CD8-positive, alpha-beta memory T cell (primary cell): ENCODE data around the gene MBD5. TPM values are rescaled to one million over a fixed set of nuclear protein-coding genes. Genes with fewer than 3 reads are reported as not detected.

Experiments used
- CTCF ChIA-PET: fragments of 350-600 bp; sonication (Branson Sonifier 250); formaldehyde crosslinking; loops from one replicate; lab custom pipeline; 2021; ENCODE audit warnings: antibody characterized with exemption; lab: Charles Lee
- POLR2A ChIA-PET: fragments of 350-600 bp; sonication (Branson Sonifier 250); formaldehyde crosslinking; loops from one replicate; lab custom pipeline; 2021; ENCODE audit warnings: antibody characterized with exemption; lab: Charles Lee
- DNase-seq, 5 donors: peaks; one replicate each; pipeline versions ENCODE4 v3.0.0 to v3.0.0-alpha.2; 2020 to 2022; ENCODE audit warnings: mixed read lengths in 1 of 5
- H3K27ac ChIP-seq: one replicate; pipeline ENCODE4 v1.7.0; 2013; ENCODE audit warnings: low read depth, mild to moderate bottlenecking, low read length, moderate library complexity
- H3K27me3 ChIP-seq: 2 replicates; pipeline ENCODE4 v1.7.0; 2013; ENCODE audit warnings: low read length, mild to moderate bottlenecking; ENCODE audit not compliant: insufficient read depth, poor library complexity, severe bottlenecking
- H3K36me3 ChIP-seq: 2 replicates; pipeline ENCODE4 v1.7.0; 2013; ENCODE audit warnings: mild to moderate bottlenecking, low read length, moderate library complexity; ENCODE audit not compliant: insufficient read depth
- H3K4me1 ChIP-seq: 2 replicates; pipeline ENCODE4 v1.7.0; 2013; ENCODE audit warnings: mild to moderate bottlenecking, low read length, moderate library complexity; ENCODE audit not compliant: insufficient read depth
- H3K4me3 ChIP-seq: 2 replicates; pipeline ENCODE4 v1.7.0; 2013; ENCODE audit warnings: mild to moderate bottlenecking, low read length
- H3K9me3 ChIP-seq: 2 replicates; pipeline ENCODE4 v1.7.0; 2013; ENCODE audit warnings: mild to moderate bottlenecking, low read length
- H3K27ac Mint-ChIP-seq, 8 donors: one replicate each; pipeline ENCODE4 v1.8.0; 2020 to 2021; ENCODE audit warnings: mixed read lengths in 8 of 8, mild to moderate bottlenecking in 6 of 8, inconsistent platforms in 3 of 8, moderate library complexity in 3 of 8
- H3K27me3 Mint-ChIP-seq, 2 donors: one replicate each; pipeline ENCODE4 v1.8.0; 2020 to 2021; ENCODE audit warnings: mixed read lengths in 2 of 2, mild to moderate bottlenecking in 1 of 2, moderate library complexity in 1 of 2
- H3K36me3 Mint-ChIP-seq, 3 donors: one replicate each; pipeline ENCODE4 v1.8.0; 2020 to 2021; ENCODE audit warnings: mixed read lengths in 3 of 3, inconsistent platforms in 1 of 3, mild to moderate bottlenecking in 1 of 3
- H3K4me1 Mint-ChIP-seq, 3 donors: one replicate each; pipeline ENCODE4 v1.8.0; 2020 to 2021; ENCODE audit warnings: mixed read lengths in 3 of 3, inconsistent platforms in 1 of 3, mild to moderate bottlenecking in 1 of 3
- H3K4me3 Mint-ChIP-seq, 7 donors: one replicate each; pipeline ENCODE4 v1.8.0; 2020 to 2021; ENCODE audit warnings: mixed read lengths in 7 of 7, mild to moderate bottlenecking in 6 of 7, moderate library complexity in 4 of 7, inconsistent platforms in 2 of 7
- H3K9me3 Mint-ChIP-seq, 5 donors: one replicate each; pipeline ENCODE4 v1.8.0; 2020 to 2022; ENCODE audit warnings: mixed read lengths in 5 of 5, mild to moderate bottlenecking in 3 of 5, moderate library complexity in 2 of 5, inconsistent platforms in 1 of 5
- polyA plus RNA-seq: library from polyadenylated mRNA; unstranded; fragments of 300-500 nt; fragmentation: Illumina TruSeq; gene quantifications from one replicate; pipeline ENCODE4 v1.2.3, GENCODE V29; 2021
- total RNA-seq, 2 experiments: library from RNA; stranded (reverse); gene quantifications; one replicate each; pipeline ENCODE4 v1.2.3, GENCODE V29; 2021

The MBD5 gene
- total and polyA plus RNA-seq, 3 experiments from 2014 or later: 15.2 to 18.3 (median 16.9) TPM

GRCh38 chr2:148194882-148195281 is 174.0 kb downstream of the MBD5 start:
- Histone ChIP-seq H3K27me3 (no peaks in the 10 kb centered on the region), H3K4me3 (no peak overlapping the region), H3K9me3 (no peaks in the 10 kb centered on the region), H3K4me1 (no peaks in the 10 kb centered on the region), H3K27ac (no peak overlapping the region), H3K36me3 (no peaks in the 10 kb centered on the region)
- Mint-ChIP-seq H3K4me3 (no peak overlapping the region), H3K27me3 (no peaks in the 10 kb centered on the region), H3K9me3 (no peaks in the 10 kb centered on the region), H3K36me3 (peaks cover 0 to 2% (median 0%) of the 10 kb centered on the region in 3 donors), H3K4me1 (no peaks in the 10 kb centered on the region), H3K27ac (no peak overlapping the region)
- DNase-seq: no peak
- POLR2A ChIA-PET: no interaction called here
- CTCF ChIA-PET: no interaction called here

GRCh38 chr2:148201075-148202004 is 180.4 kb downstream of the MBD5 start:
- DNase-seq: peak in 4 of 5 donors; percentile 4 to 53 (median 8)

DNA sequence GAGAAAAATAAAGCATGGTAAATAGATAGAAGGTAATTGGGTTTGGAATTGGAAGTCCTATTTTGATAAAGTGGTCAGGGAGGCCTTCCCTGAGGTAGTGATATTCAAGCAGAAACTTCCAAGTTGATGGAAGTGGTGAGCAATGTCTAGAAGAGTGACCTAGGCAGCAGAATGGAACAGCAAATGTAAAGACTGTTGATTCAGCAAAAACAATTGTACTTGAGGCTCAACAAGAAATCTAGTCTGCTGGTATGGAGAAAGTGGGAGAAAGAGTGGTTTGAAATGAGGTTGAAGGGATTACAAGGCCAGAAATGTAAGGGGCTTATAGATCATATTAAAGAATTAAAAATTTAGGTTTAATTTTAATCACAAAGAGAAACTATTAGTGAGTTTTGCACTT is 181.3 kb downstream of the MBD5 start:
- peaks cover 0 to 13% (median 9%) of the 10 kb centered on the region in 3 donors for H3K36me3 Mint-ChIP-seq

More at GRCh38 chr2:148201075-148202004, 180.4 kb downstream of the MBD5 start:
- ChIA-PET CTCF (no interaction called here), POLR2A (no interaction called here)
- no peaks in the 10 kb centered on the region for H3K9me3 ChIP-seq
- H3K27me3 Mint-ChIP-seq: no peaks in the 10 kb centered on the region
- H3K4me3 Mint-ChIP-seq: no peak overlapping the region
- no peaks in the 10 kb centered on the region for H3K27me3 ChIP-seq
- no peaks in the 10 kb centered on the region for H3K36me3 ChIP-seq
- H3K4me3 ChIP-seq: no peak overlapping the region
- no peak overlapping the region for H3K27ac ChIP-seq
- H3K36me3 Mint-ChIP-seq: peaks cover 0 to 13% (median 9%) of the 10 kb centered on the region in 3 donors
- H3K4me1 ChIP-seq: no peaks in the 10 kb centered on the region
- peak overlapping the region in 1 of 8 donors; percentile 30 for H3K27ac Mint-ChIP-seq
- H3K9me3 Mint-ChIP-seq: no peaks in the 10 kb centered on the region
- no peaks in the 10 kb centered on the region for H3K4me1 Mint-ChIP-seq

DNA sequence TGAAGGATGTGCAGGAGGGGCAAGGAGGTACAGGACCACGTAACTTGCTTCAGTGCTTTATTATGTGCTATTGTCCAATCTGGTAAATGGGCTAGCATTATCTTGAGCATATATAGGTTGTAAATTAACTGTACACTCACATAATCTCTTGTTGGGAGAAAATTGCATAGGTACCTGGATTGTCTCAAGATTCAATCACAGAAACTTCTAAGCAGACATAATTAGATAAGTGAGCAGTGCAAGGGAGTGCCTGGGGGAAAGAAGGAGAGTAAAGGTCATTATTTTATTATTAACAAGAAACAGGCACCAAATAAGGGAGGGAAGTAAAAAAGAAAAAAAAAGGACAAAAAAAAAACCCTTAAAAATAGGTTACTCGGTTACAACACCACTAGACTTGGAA is 186.2 kb downstream of the MBD5 start:
- CTCF ChIA-PET: no interaction called here

More for the DNA sequence above, 181.3 kb downstream of the MBD5 start:
- ChIA-PET CTCF (no interaction called here), POLR2A (no interaction called here)
- DNase-seq: no peak
- H3K4me1 Mint-ChIP-seq: peaks cover 0 to 3% (median 0%) of the 10 kb centered on the region in 3 donors
- Histone ChIP-seq H3K4me1 (no peaks in the 10 kb centered on the region), H3K27me3 (no peaks in the 10 kb centered on the region), H3K9me3 (no peaks in the 10 kb centered on the region), H3K27ac (no peak overlapping the region), H3K4me3 (no peak overlapping the region), H3K36me3 (no peaks in the 10 kb centered on the region)
- H3K27ac Mint-ChIP-seq: peak overlapping the region in 1 of 8 donors; percentile 67
- H3K27me3 Mint-ChIP-seq: no peaks in the 10 kb centered on the region
- no peak overlapping the region for H3K4me3 Mint-ChIP-seq
- no peaks in the 10 kb centered on the region for H3K9me3 Mint-ChIP-seq

DNA sequence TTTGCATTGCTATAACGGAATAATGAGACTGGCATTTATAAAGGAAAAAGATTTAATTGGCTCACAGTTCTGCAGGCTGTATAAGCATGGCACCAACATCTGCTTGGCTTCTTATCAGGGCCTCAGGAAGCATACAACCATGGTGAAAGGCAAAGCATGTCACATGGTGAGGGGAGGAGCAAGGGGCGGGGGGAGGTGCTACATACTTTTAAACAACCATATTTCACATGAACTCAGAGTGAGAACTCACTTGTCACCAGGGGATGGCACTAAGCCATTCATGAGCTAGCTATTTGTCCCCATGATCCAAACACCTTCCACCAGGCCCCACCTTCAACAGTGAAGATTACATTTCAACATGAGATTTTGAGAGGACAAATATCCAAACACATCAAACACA is 188.7 kb downstream of the MBD5 start:
- Mint-ChIP-seq H3K9me3 (no peaks in the 10 kb centered on the region), H3K27me3 (no peaks in the 10 kb centered on the region), H3K36me3 (peaks cover 0 to 2% (median 0%) of the 10 kb centered on the region in 3 donors), H3K4me3 (no peak overlapping the region), H3K27ac (no peak overlapping the region), H3K4me1 (peaks cover 0 to 3% (median 0%) of the 10 kb centered on the region in 3 donors)
- H3K4me3 ChIP-seq: no peak overlapping the region
- no peak for DNase-seq
- H3K9me3 ChIP-seq: no peaks in the 10 kb centered on the region
- H3K27ac ChIP-seq: no peak overlapping the region
- ChIA-PET CTCF (no interaction called here), POLR2A (no interaction called here)
- H3K36me3 ChIP-seq: no peaks in the 10 kb centered on the region
- no peaks in the 10 kb centered on the region for H3K4me1 ChIP-seq
- no peaks in the 10 kb centered on the region for H3K27me3 ChIP-seq

More for the DNA sequence above, 186.2 kb downstream of the MBD5 start:
- Histone ChIP-seq H3K4me3 (no peak overlapping the region), H3K27me3 (no peaks in the 10 kb centered on the region), H3K9me3 (no peaks in the 10 kb centered on the region), H3K4me1 (no peaks in the 10 kb centered on the region), H3K27ac (no peak overlapping the region), H3K36me3 (no peaks in the 10 kb centered on the region)
- H3K27me3 Mint-ChIP-seq: no peaks in the 10 kb centered on the region
- H3K36me3 Mint-ChIP-seq: peaks cover 0 to 6% (median 6%) of the 10 kb centered on the region in 3 donors
- H3K9me3 Mint-ChIP-seq: no peaks in the 10 kb centered on the region
- H3K4me1 Mint-ChIP-seq: peaks cover 0 to 3% (median 0%) of the 10 kb centered on the region in 3 donors
- H3K27ac Mint-ChIP-seq: no peak overlapping the region
- POLR2A ChIA-PET: no interaction called here
- no peak for DNase-seq
- H3K4me3 Mint-ChIP-seq: no peak overlapping the region

DNA sequence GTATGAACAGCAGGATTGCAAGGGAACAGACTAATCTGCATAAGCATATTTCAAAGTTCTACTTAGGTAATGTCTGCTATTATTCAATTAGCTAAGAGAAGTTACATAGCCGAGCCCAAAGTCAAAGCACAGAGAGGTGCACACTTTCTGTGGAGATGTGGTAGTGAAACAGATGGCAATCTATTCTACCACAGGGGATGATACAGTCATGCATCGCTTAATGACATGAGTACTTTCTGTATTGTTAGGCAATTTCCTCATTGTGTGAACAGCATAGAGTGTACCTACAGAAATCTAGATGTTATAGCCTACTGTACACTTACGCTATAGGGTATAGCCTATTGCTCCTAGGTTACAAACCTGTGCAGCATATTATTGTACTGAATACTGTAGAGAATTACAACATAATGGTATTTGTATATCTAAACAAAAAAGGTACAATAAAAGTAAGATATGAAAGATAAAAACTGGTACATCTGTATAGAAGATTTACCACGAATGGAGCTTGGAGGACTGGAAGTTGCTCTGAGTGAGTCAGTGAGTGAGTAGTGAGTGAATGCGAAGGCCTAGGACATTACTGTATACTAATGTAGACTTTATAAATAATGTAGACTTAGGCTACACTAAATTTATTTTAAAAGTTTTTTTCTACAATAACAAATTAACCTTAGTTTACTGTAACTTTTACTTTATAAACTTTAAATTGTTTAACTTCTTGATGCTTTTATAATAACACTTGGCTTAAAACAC is 197.6 kb downstream of the MBD5 start:
- CTCF ChIA-PET: interaction anchor here (0.8 to 1.3 kb wide), 2 partner anchors 27 to 197 kb away, joined by 3 read pairs; no protein-coding TSS in a partner anchor
- Histone ChIP-seq H3K4me1 (no peaks in the 10 kb centered on the region), H3K36me3 (no peaks in the 10 kb centered on the region), H3K4me3 (no peak overlapping the region), H3K27me3 (no peaks in the 10 kb centered on the region), H3K27ac (no peak overlapping the region), H3K9me3 (no peaks in the 10 kb centered on the region)
- Mint-ChIP-seq H3K4me3 (no peak overlapping the region), H3K27ac (no peak overlapping the region), H3K4me1 (peaks cover 0 to 3% (median 2%) of the 10 kb centered on the region in 3 donors), H3K27me3 (no peaks in the 10 kb centered on the region), H3K9me3 (peaks cover 10 to 28% (median 23%) of the 10 kb centered on the region in 5 donors), H3K36me3 (peaks cover 13 to 29% (median 18%) of the 10 kb centered on the region in 3 donors)
- no peak for DNase-seq
- POLR2A ChIA-PET: no interaction called here

DNA sequence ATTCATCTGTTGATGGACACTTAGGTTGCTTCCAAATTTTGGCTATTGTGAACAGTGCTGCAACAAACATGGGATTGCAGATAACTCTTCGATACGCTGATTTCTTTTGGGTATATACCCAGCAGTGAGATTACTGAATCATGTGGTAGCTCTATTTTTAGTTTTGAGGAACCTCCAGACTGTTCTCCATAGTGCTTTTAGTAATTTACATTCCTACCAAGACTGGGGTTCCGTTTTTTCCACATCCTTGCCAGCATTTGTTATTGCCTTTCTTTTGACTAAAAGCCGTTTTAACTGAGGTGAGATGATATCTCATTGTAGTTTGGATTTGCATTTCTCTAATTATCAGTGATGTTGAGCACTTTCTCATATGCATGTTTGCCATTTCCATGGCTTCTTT is 200.3 kb downstream of the MBD5 start:
- H3K9me3 ChIP-seq: no peaks in the 10 kb centered on the region
- Mint-ChIP-seq H3K36me3 (peaks cover 22 to 46% (median 26%) of the 10 kb centered on the region in 3 donors), H3K4me1 (peaks cover 8 to 14% (median 11%) of the 10 kb centered on the region in 3 donors), H3K27ac (no peak overlapping the region), H3K9me3 (peaks cover 16 to 44% (median 35%) of the 10 kb centered on the region in 5 donors), H3K27me3 (no peaks in the 10 kb centered on the region), H3K4me3 (no peak overlapping the region)
- no peaks in the 10 kb centered on the region for H3K27me3 ChIP-seq
- H3K36me3 ChIP-seq: no peaks in the 10 kb centered on the region
- POLR2A ChIA-PET: no interaction called here
- no peak overlapping the region for H3K4me3 ChIP-seq
- no peak for DNase-seq
- CTCF ChIA-PET: no interaction called here
- no peaks in the 10 kb centered on the region for H3K4me1 ChIP-seq
- H3K27ac ChIP-seq: no peak overlapping the region
